ENCODE measurements around the gene PABPN1.

The PABPN1 gene

GRCh38 chr14:23359167-23359626 is 37.9 kb downstream of the PABPN1 start:
- DNase-seq (ENCODE audit: low spot score), result no peak
- TF ChIP-seq CTCF (IDR thresholded peaks at IDR 0.05; ENCODE audit: extremely low read depth, missing control alignments), result no peak

- TF ChIP-seq CTCF (IDR thresholded peaks at IDR 0.05; ENCODE audit: extremely low read depth, missing control alignments), result no peak
- DNase-seq (ENCODE audit: low spot score), result no peak
These were observed 38.6 kb downstream of the PABPN1 start for GRCh38 chr14:23359722-23360447.

GRCh38 chr14:23360496-23360895 is 39.2 kb downstream of the PABPN1 start:
- no peak for DNase-seq (ENCODE audit: low spot score)
- no peak for TF ChIP-seq CTCF (IDR thresholded peaks at IDR 0.05; ENCODE audit: extremely low read depth, missing control alignments)

GRCh38 chr14:23361320-23361719 is 40.1 kb downstream of the PABPN1 start:
- DNase-seq (ENCODE audit: low spot score), result no peak
- no peak for TF ChIP-seq CTCF (IDR thresholded peaks at IDR 0.05; ENCODE audit: extremely low read depth, missing control alignments)

GRCh38 chr14:23361763-23362162 is 40.5 kb downstream of the PABPN1 start:
- DNase-seq (ENCODE audit: low spot score), result no peak
- no peak for TF ChIP-seq CTCF (IDR thresholded peaks at IDR 0.05; ENCODE audit: extremely low read depth, missing control alignments)

GRCh38 chr14:23362200-23362599 is 40.9 kb downstream of the PABPN1 start:
- TF ChIP-seq CTCF (IDR thresholded peaks at IDR 0.05; ENCODE audit: extremely low read depth, missing control alignments), result no peak
- no peak for DNase-seq (ENCODE audit: low spot score)

GRCh38 chr14:23364164-23365035 is 43.1 kb downstream of the PABPN1 start:
- no peak for TF ChIP-seq CTCF (IDR thresholded peaks at IDR 0.05; ENCODE audit: extremely low read depth, missing control alignments)
- DNase-seq (ENCODE audit: low spot score), result no peak

All from GM20000 (cell line).